G401 (cell line): ENCODE data around the gene FIGNL2. TPM values are rescaled to one million over a fixed set of nuclear protein-coding genes. Genes with fewer than 3 reads are reported as not detected.
A peak's percentile ranks its signal among the peaks of the same experiment; 100 is the strongest.
"Not testable (repeated sequence)": the region's sequence is repeated elsewhere in the genome, so short reads cannot be mapped to it uniquely, and the experiment has no call there.

ENCODE experiments used
- DNase-seq: peaks from one replicate; pipeline ENCODE4 v3.0.0-alpha.2; 2015; ENCODE audit warnings: low spot score
- in situ Hi-C: cut with HindIII; loops from 2 replicates; pipeline ENCODE4 v1.10.0; 2016; ENCODE audit warnings: low sequenced_read_pairs, mixed read lengths
- total RNA-seq: library from RNA; depleted of rRNA; stranded (reverse); fragments of >200 nt; shearing (Covaris generic); gene quantifications from 2 replicates; pipeline ENCODE4 v1.2.3, GENCODE V29; 2014

The FIGNL2 gene
- total RNA-seq, 1 experiment from 2014 or later: 12.8 TPM

- DNase-seq: no peak
- in situ Hi-C loops: no loop called here
Measured at GRCh38 chr12:51840966-51841365, 7.6 kb downstream of the FIGNL2 start.

- DNase-seq: no peak
- in situ Hi-C loops: no loop called here
Measured at GRCh38 chr12:51839310-51839947, 9.1 kb downstream of the FIGNL2 start.

GRCh38 chr12:51838762-51839161 lies 9.8 kb downstream of the FIGNL2 start:
- in situ Hi-C loops: no loop called here
- DNase-seq: no peak

GRCh38 chr12:51838036-51838435 lies 10.5 kb downstream of the FIGNL2 start:
- in situ Hi-C loops: no loop called here
- no peak for DNase-seq

GRCh38 chr12:51837286-51837685 lies 11.2 kb downstream of the FIGNL2 start:
- in situ Hi-C loops: no loop called here
- no peak for DNase-seq

- in situ Hi-C loops: no loop called here
- no peak for DNase-seq
Measured at GRCh38 chr12:51836827-51837173, 11.7 kb downstream of the FIGNL2 start.

GRCh38 chr12:51836041-51836826 lies 12.3 kb downstream of the FIGNL2 start:
- no peak for DNase-seq
- in situ Hi-C loops: no loop called here

GRCh38 chr12:51834411-51834810 lies 14.1 kb downstream of the FIGNL2 start:
- in situ Hi-C loops: no loop called here
- DNase-seq: no peak

GRCh38 chr12:51833448-51834227 lies 14.9 kb downstream of the FIGNL2 start:
- in situ Hi-C loops: no loop called here
- DNase-seq: no peak

- DNase-seq: no peak
- in situ Hi-C loops: no loop called here
Measured at GRCh38 chr12:51832354-51833107, 16.0 kb downstream of the FIGNL2 start.

GRCh38 chr12:51831817-51832216 lies 16.7 kb downstream of the FIGNL2 start:
- DNase-seq, in situ Hi-C loops: not testable (repeated sequence)

- in situ Hi-C loops: no loop called here
Measured at GRCh38 chr12:51829641-51830040, 18.9 kb downstream of the FIGNL2 start.

GRCh38 chr12:51829011-51829481 lies 19.5 kb downstream of the FIGNL2 start:
- in situ Hi-C loops: no loop called here
- DNase-seq: no peak

More at GRCh38 chr12:51829641-51830040, 18.9 kb downstream of the FIGNL2 start:
- no peak for DNase-seq

- in situ Hi-C loops: no loop called here
- DNase-seq: no peak
Measured at GRCh38 chr12:51827925-51828818, 20.3 kb downstream of the FIGNL2 start.

GRCh38 chr12:51826881-51827280 lies 21.6 kb downstream of the FIGNL2 start:
- DNase-seq: no peak
- in situ Hi-C loops: no loop called here

- in situ Hi-C loops: no loop called here
- DNase-seq: no peak
Measured at GRCh38 chr12:51825216-51825615, 23.3 kb downstream of the FIGNL2 start.

- in situ Hi-C loops: no loop called here
- peak; percentile 92 for DNase-seq
Measured at GRCh38 chr12:51823875-51824565, 24.5 kb downstream of the FIGNL2 start.

GRCh38 chr12:51822956-51823355 lies 25.6 kb downstream of the FIGNL2 start:
- DNase-seq: no peak
- in situ Hi-C loops: no loop called here
